GM12891 (cell line): ENCODE results near the gene HAPLN2.

Source experiments
- DNase-seq: peaks from one replicate; pipeline ENCODE4 v3.0.0; 2011; ENCODE audit warnings: low spot score; ENCODE audit not compliant: insufficient read length
- FAIRE-seq: peaks from 2 replicates; lab custom pipeline; 2011; peaks lifted over from hg19 to GRCh38; lab: Jason Lieb, UNC
- PAX5 ChIP-seq: IDR thresholded peaks from 2 replicates; pipeline ENCODE4 v1.6.1; 2011; ENCODE audit warnings: low read length, moderate library complexity, mild to moderate bottlenecking; ENCODE audit not compliant: insufficient read depth, severe bottlenecking
- POLR2A ChIP-seq: IDR thresholded peaks from 2 replicates; pipeline ENCODE4 v1.6.1; 2011; ENCODE audit warnings: low read depth, low read length, control low read depth
- POLR2AphosphoS5 ChIP-seq: IDR thresholded peaks from 2 replicates; pipeline ENCODE4 v1.6.1; 2011; ENCODE audit warnings: low read depth, low read length, control low read depth
- POU2F2 ChIP-seq: IDR thresholded peaks from 2 replicates; pipeline ENCODE4 v1.6.1; 2011; ENCODE audit warnings: low read depth, mild to moderate bottlenecking, control low read depth, low read length, moderate library complexity
- SPI1 ChIP-seq: IDR thresholded peaks from 2 replicates; pipeline ENCODE4 v1.6.1; 2011; ENCODE audit warnings: low read depth, low read length, control low read depth
- TAF1 ChIP-seq: IDR thresholded peaks from 2 replicates; pipeline ENCODE4 v1.6.1; 2011; ENCODE audit warnings: low read depth, low read length, control low read depth

Gene HAPLN2

DNA sequence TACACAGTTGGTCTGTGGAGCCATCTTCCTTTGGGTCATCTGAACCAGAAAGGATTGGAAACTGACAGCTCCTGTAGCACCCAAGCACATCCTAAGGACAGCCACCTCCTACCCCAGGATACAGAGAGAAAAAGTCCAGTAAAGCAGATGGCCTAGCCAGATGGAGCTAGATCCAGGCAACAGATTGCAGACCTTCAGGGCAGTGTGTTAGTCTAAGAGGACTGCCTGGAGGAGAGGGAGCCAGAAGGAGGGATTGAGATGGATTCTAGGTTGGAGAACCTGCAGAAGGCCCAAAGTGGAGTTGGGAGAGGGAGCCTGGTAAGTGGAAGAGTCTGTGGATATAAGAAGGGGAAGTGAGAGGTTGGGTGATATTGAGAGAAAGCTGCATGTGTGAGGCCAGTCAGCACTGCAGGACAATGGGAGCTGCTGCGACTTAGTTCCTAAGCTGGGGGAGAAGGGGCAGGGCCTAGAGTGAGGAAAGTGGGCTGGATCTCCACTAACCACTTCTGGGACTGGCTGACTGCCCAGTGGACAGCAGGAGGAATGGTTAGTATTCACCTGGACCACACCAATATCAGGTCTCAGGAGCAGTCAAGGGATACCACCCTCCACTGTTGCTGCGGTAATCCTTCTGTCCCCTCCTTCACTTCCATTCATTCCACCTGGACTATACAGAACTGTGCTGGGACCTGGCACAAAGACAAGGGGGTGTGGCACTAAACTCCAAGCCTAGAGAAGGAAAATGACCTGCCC lies 36.1 kb downstream of the HAPLN2 start:
- DNase-seq: no peak
- TF ChIP-seq POLR2AphosphoS5: no peak
- TF ChIP-seq TAF1: no peak
- no peak for TF ChIP-seq POU2F2
- peak; percentile 64 for TF ChIP-seq SPI1
- no peak for TF ChIP-seq PAX5
- TF ChIP-seq POLR2A: no peak
- FAIRE-seq: no peak

DNA sequence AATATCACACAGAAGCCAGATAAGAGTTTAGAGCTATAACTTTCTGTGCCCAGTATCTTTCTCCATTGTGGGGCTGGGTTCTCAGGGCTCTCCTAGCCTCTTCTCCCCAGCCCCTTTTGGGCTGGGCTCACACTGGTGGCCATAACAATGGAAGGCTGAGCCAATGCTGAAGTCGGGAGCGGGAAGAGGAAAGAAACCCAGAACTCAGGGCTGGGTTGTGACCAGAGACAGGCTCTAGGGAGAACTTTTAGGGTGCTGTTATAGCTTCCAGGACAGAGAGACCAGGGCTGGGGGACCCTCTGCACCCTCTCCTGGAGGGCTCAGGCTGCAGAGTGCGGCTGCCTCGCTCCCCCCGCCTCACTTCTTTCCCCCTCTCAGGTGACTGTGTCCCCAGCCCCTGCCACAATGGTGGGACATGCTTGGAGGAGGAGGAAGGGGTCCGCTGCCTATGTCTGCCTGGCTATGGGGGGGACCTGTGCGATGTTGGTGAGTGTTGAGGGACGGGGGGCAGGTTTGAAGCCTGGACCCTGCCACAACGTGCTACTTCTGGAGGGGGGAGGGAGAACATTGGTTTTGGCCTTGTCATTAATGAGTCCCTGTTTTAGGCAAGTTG lies 36.8 kb downstream of the HAPLN2 start:
- FAIRE-seq (no peak), DNase-seq (no peak)
- TF ChIP-seq TAF1 (no peak), SPI1 (no peak), POLR2AphosphoS5 (no peak), POU2F2 (no peak)

DNA sequence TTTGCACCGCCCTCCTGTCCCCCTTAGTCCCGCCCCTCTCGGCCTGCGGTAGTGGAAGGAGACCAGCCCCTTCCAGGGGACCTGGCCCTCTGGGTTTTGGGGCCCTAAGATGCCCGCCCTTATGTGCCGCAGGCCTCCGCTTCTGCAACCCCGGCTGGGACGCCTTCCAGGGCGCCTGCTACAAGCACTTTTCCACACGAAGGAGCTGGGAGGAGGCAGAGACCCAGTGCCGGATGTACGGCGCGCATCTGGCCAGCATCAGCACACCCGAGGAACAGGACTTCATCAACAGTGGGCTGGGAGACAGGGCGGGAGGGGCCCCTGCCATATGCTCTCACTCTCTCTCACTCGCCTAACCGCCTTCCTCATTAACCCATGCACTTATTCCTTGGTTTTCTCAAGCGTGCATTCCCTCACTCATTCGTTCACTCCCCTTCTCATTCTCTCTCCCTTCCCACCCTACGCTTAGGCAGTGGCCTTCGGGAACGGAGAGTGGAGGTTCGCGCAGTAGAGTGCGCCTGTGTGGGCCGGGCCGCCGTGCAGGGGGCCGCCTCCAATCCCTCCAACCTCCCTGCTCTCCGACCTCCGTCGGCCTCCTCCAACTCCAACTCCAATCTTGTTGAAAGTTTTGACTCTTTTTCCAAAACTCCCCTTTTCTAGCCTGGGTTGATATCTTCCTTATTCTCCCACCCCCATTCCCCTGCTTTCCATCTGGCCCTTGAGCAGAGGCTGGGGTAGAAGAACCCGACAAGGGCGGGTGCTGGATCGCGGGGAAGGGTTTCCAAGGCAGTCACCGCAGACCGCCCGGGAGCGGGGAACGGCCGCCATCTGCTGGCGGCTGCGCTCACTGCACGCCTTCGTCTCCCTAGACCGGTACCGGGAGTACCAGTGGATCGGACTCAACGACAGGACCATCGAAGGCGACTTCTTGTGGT lies 37.9 kb downstream of the HAPLN2 start:
- TF ChIP-seq POU2F2: no peak
- no peak for TF ChIP-seq POLR2AphosphoS5
- no peak for TF ChIP-seq TAF1
- no peak for TF ChIP-seq PAX5
- TF ChIP-seq SPI1: no peak
- no peak for TF ChIP-seq POLR2A
- peak; percentile 77 for DNase-seq
- peak; percentile 93 for FAIRE-seq

DNA sequence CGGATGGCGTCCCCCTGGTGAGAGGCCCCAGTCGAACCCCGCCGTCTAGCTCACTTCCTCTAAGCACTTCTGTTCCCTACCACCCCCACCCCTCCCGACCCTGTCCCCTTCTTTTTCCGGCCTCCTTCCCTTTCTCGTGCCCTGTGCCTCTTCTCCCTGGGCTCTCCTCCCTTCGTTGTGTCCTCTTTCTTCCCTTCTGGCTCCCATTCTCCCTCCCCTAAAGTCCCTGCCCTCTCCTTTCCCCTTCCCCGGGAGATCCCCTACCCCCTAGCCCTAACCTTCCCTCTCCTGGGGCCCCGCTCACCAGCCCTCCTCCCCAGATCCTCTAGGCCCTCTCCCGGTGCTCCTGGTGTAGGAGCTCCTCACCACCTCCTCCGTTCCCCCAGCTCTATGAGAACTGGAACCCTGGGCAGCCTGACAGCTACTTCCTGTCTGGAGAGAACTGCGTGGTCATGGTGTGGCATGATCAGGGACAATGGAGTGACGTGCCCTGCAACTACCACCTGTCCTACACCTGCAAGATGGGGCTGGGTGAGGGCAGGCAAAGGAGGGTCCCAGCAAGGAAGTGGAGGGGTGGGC lies 38.6 kb downstream of the HAPLN2 start:
- FAIRE-seq (no peak), DNase-seq (no peak)
- TF ChIP-seq SPI1: 0 out of 2 replicates have a peak, but pooled peaks have one; percentile 27
- no peak for TF ChIP-seq TAF1

DNA sequence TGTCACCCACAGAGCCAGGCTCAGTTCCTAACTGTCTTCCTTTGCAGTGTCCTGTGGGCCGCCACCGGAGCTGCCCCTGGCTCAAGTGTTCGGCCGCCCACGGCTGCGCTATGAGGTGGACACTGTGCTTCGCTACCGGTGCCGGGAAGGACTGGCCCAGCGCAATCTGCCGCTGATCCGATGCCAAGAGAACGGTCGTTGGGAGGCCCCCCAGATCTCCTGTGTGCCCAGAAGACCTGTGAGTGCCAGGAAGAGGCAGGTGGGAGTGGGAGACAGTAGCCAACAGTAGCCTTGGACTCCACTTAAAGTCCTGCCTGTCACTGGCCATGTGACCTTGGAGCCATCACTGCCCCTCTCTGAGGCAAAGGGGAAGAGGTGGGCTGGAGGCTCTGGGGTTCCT lies 39.3 kb downstream of the HAPLN2 start:
- FAIRE-seq: no peak
- TF ChIP-seq POU2F2 (no peak), PAX5 (no peak), POLR2A (no peak), POLR2AphosphoS5 (no peak), TAF1 (no peak), SPI1 (no peak)
- no peak for DNase-seq

DNA sequence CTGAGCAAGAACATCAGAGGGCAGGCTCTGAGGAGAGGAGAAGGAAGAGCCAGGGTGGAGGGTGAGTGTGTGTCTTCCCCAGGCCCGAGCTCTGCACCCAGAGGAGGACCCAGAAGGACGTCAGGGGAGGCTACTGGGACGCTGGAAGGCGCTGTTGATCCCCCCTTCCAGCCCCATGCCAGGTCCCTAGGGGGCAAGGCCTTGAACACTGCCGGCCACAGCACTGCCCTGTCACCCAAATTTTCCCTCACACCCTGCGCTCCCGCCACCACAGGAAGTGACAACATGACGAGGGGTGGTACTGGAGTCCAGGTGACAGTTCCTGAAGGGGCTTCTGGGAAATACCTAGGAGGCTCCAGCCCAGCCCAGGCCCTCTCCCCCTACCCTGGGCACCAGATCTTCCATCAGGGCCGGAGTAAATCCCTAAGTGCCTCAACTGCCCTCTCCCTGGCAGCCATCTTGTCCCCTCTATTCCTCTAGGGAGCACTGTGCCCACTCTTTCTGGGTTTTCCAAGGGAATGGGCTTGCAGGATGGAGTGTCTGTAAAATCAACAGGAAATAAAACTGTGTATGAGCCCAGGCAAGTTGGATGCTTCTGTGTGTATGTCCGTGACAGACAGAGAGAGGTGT lies 39.8 kb downstream of the HAPLN2 start:
- TF ChIP-seq TAF1 (no peak), POLR2AphosphoS5 (no peak), SPI1 (no peak), POLR2A (no peak), POU2F2 (no peak), PAX5 (no peak)
- FAIRE-seq: no peak
- DNase-seq: no peak

DNA sequence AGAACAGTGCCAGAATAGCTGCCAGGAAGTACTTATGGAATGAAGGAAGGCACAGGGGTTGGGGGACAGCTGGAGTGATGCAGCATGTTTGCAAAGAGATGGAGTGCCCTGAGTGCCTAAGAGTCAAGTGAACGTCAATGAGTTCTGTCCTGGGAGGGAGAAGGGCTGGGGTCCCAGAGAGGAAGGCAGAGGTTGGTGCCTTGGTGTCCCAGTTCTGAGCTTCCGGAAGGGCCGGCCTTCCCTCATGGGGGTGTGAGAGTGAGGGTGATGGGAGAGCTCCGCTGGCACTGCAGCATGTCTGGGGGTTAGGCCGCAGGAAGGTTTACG lies 40.4 kb downstream of the HAPLN2 start:
- no peak for TF ChIP-seq POLR2AphosphoS5
- no peak for TF ChIP-seq POLR2A
- TF ChIP-seq POU2F2: no peak
- no peak for TF ChIP-seq SPI1
- no peak for TF ChIP-seq PAX5
- TF ChIP-seq TAF1: no peak
- FAIRE-seq (no peak), DNase-seq (no peak)

DNA sequence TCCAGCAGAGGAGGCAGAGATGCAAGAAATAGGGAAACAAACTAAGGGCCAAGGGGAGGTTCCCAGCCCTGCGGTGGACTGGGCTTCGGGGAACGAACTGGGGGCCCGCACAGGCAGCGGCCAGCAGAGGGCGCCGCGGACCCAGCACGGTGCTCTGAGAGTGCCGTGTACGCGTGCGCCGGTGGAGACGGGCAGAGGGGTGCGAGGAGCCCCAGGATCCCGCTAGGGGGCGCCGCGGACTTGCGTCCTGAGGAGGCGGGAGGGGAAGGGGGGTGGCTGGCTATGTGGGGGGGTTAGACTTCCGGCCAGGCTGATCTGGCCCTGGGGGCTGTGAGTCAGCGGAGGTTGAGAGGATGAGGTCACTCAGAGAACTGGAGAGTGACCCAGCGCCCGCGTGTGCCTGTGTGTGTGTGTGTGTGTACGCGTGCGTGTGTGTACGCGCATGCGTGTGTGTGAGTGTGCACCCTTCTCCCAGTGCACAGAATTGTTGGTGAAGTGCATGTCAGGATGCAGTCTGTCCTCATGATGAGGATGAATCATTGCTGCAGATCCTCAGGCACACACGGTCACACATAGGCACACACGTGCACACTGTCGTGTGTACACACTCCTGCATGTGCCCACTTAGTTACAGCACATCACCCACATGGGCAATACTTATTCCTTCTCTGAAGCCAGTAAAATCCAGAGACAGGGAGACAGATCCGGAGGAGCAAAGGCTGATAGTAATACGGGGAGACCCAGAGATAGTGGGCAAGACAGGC lies 41.0 kb downstream of the HAPLN2 start:
- FAIRE-seq (peak; percentile 89), DNase-seq (peak; percentile 98)
- TF ChIP-seq TAF1 (0 out of 2 replicates have a peak, but pooled peaks have one; percentile 39), PAX5 (no peak)
